Peyer's patch (tissue), 4 donors: Measurements from ENCODE around the gene TMEM235.

ENCODE experiments used
- CTCF ChIP-seq, 6 experiments: fragments of 450-650 bp in 4 of 6; fragments of 200-600 bp in 2 of 6; sonication (generic) in 1 of 6; IDR thresholded peaks; one replicate each; pipeline ENCODE4 v1.5.1; 2017 to 2019; ENCODE audit warnings: antibody characterized with exemption in 6 of 6, mild to moderate bottlenecking in 3 of 6, moderate library complexity in 1 of 6
- POLR2A ChIP-seq, 2 donors: fragments of 450-650 bp; IDR thresholded peaks; one replicate each; pipeline ENCODE4 v1.5.1; 2017; ENCODE audit warnings: antibody characterized with exemption in 2 of 2, mild to moderate bottlenecking in 2 of 2, moderate library complexity in 2 of 2

GRCh38 chr17:78228176-78228575, 3.3 kb upstream of the TMEM235 start:
- TF ChIP-seq CTCF (IDR thresholded peaks at IDR 0.05) (no peak), POLR2A (IDR thresholded peaks at IDR 0.05) (no peak)
